IPS-18c (cell line): ENCODE results near the gene NCF4.

Experiments
- H3K4me3 ChIP-seq: 2 replicates; pipeline ENCODE4 v1.7.0; 2013; ENCODE audit warnings: low read depth, mild to moderate bottlenecking, low read length, moderate library complexity; ENCODE audit not compliant: insufficient read depth
- H3K9me3 ChIP-seq: one replicate; pipeline ENCODE4 v1.6.1; 2013; ENCODE audit warnings: mild to moderate bottlenecking, low read length, moderate library complexity; ENCODE audit not compliant: control insufficient read depth, insufficient read depth

NCF4 gene

GRCh38 chr22:36923131-36923788, 62.5 kb downstream of the NCF4 start:
- Histone ChIP-seq H3K4me3 (no peak overlapping the region), H3K9me3 (no peaks in the 10 kb centered on the region)

- Histone ChIP-seq H3K9me3 (no peaks in the 10 kb centered on the region), H3K4me3 (no peak overlapping the region)
Observed at GRCh38 chr22:36924151-36924698, 63.4 kb downstream of the NCF4 start.

- no peak overlapping the region for H3K4me3 ChIP-seq
Observed at GRCh38 chr22:36925388-36926290, 64.8 kb downstream of the NCF4 start.

GRCh38 chr22:36926309-36926708, 65.5 kb downstream of the NCF4 start:
- Histone ChIP-seq H3K9me3 (no peaks in the 10 kb centered on the region), H3K4me3 (no peak overlapping the region)

More at GRCh38 chr22:36925388-36926290, 64.8 kb downstream of the NCF4 start:
- H3K9me3 ChIP-seq, result no peaks in the 10 kb centered on the region

- H3K4me3 ChIP-seq, result no peak overlapping the region
Observed at GRCh38 chr22:36926721-36927435, 66.1 kb downstream of the NCF4 start.

More at GRCh38 chr22:36926721-36927435, 66.1 kb downstream of the NCF4 start:
- no peaks in the 10 kb centered on the region for H3K9me3 ChIP-seq
